ENCODE results near the gene CSF1R.

DNA sequence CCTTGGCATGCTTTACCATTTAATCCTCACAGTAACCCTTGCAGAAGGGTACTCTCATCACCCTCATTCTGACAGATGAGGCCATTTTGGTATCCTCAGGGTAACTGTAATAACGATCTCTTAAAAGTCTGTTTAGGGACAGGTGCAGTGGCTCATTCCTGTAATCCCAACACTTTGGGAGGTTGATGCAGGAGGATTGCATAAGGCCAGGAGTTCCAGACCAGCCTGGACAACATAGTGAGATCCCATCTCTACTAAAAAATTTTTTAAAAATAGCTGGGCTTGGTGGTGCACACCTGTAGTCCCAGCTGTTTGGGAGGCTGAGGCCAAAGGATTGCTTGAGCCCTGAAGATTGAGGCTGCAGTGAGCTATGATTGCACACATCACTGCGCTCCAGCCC is 31.8 kb downstream of the CSF1R start:
- TF ChIP-seq, protein P1, sequence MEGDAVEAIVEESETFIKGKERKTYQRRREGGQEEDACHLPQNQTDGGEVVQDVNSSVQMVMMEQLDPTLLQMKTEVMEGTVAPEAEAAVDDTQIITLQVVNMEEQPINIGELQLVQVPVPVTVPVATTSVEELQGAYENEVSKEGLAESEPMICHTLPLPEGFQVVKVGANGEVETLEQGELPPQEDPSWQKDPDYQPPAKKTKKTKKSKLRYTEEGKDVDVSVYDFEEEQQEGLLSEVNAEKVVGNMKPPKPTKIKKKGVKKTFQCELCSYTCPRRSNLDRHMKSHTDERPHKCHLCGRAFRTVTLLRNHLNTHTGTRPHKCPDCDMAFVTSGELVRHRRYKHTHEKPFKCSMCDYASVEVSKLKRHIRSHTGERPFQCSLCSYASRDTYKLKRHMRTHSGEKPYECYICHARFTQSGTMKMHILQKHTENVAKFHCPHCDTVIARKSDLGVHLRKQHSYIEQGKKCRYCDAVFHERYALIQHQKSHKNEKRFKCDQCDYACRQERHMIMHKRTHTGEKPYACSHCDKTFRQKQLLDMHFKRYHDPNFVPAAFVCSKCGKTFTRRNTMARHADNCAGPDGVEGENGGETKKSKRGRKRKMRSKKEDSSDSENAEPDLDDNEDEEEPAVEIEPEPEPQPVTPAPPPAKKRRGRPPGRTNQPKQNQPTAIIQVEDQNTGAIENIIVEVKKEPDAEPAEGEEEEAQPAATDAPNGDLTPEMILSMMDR (IDR thresholded peaks at IDR 0.05; ENCODE audit: low read depth, low read length), result no peak
- no peak for TF ChIP-seq EZH2phosphoT487 (IDR thresholded peaks at IDR 0.05; ENCODE audit: low read depth)
